KMS-11 (cell line): ENCODE results near the gene SPATS2L.

ENCODE experiments used
- H2AFZ ChIP-seq: fragments of 200-600 bp; sonication (generic); 2 replicates; pipeline ENCODE4 v1.6.1; 2016; ENCODE audit warnings: antibody characterized with exemption, mixed run types, low read depth
- H3K27ac ChIP-seq: fragments of 200-600 bp; sonication (generic); 2 replicates; pipeline ENCODE4 v1.6.1; 2016; ENCODE audit warnings: mild to moderate bottlenecking, mixed run types
- H3K27me3 ChIP-seq: fragments of 200-600 bp; sonication (generic); 2 replicates; pipeline ENCODE4 v1.6.1; 2017; ENCODE audit warnings: mild to moderate bottlenecking, low read depth, mixed run types, moderate library complexity; ENCODE audit not compliant: insufficient read depth
- H3K36me3 ChIP-seq: fragments of 200-600 bp; sonication (generic); 2 replicates; pipeline ENCODE4 v1.6.1; 2017; ENCODE audit warnings: mild to moderate bottlenecking, mixed run types; ENCODE audit not compliant: insufficient read depth
- H3K4me1 ChIP-seq: fragments of 200-600 bp; sonication (generic); 2 replicates; pipeline ENCODE4 v1.6.1; 2016; ENCODE audit warnings: mild to moderate bottlenecking, low read depth, mixed run types; ENCODE audit not compliant: poor library complexity, severe bottlenecking
- H3K4me2 ChIP-seq: fragments of 200-600 bp; sonication (generic); 2 replicates; pipeline ENCODE4 v1.7.0; 2016; ENCODE audit warnings: mild to moderate bottlenecking, mixed run types
- H3K4me3 ChIP-seq: fragments of 200-600 bp; sonication (generic); IDR thresholded peaks from 2 replicates; pipeline ENCODE4 v1.6.1; 2017; ENCODE audit warnings: low read depth, low read length, mixed read lengths; ENCODE audit not compliant: insufficient read depth
- H3K79me2 ChIP-seq: fragments of 200-600 bp; sonication (generic); 2 replicates; pipeline ENCODE4 v1.6.1; 2016; ENCODE audit warnings: low read depth, mixed run types; ENCODE audit not compliant: insufficient read depth
- H3K9ac ChIP-seq: fragments of 200-600 bp; sonication (generic); 2 replicates; pipeline ENCODE4 v1.6.1; 2016; ENCODE audit warnings: mild to moderate bottlenecking, mixed run types
- H4K20me1 ChIP-seq: fragments of 200-600 bp; sonication (generic); 2 replicates; pipeline ENCODE4 v1.6.1; 2016; ENCODE audit warnings: mild to moderate bottlenecking, mixed run types; ENCODE audit not compliant: insufficient read depth
- CTCF ChIP-seq: fragments of 200-600 bp; sonication (generic); conservative IDR thresholded peaks from 2 replicates; pipeline ENCODE4 v1.6.1; 2017; ENCODE audit warnings: low read depth, mild to moderate bottlenecking, antibody characterized with exemption, low read length, moderate library complexity, mixed read lengths

Gene SPATS2L

DNA sequence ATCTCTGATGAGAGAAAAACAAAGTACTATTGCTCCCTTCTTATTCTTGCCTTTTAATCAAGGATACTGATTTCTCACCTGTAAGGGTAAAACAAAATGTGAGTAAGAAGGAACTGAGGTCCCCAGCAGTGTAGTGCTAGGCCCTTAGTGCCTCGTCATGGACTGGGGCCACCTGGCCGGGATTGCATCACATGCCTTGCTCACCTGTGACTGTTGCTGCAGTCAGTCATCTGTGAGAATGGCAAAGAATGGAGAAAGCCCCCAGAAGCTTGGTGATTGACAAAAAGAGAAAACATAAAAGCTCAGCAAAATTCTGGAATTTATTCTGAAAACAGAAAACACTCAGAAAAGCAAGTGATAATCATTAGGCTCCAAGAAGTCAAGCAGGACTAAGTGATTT, 63.4 kb downstream of the SPATS2L start:
- no peaks in the 10 kb centered on the region for H3K36me3 ChIP-seq
- H3K4me3 ChIP-seq: no peak overlapping the region
- no peaks in the 10 kb centered on the region for H4K20me1 ChIP-seq
- no peak for TF ChIP-seq CTCF
- H3K27ac ChIP-seq: no peak overlapping the region
- no peaks in the 10 kb centered on the region for H3K79me2 ChIP-seq
- no peak overlapping the region for H2AFZ ChIP-seq
- H3K27me3 ChIP-seq: no peaks in the 10 kb centered on the region
- peaks cover 22% of the 10 kb centered on the region for H3K4me1 ChIP-seq
- no peak overlapping the region for H3K9ac ChIP-seq
- H3K4me2 ChIP-seq: no peak overlapping the region

- H4K20me1 ChIP-seq: no peaks in the 10 kb centered on the region
- no peak overlapping the region; the same call in 1 of the 2 replicates for H2AFZ ChIP-seq
- H3K36me3 ChIP-seq: no peaks in the 10 kb centered on the region
- no peaks in the 10 kb centered on the region for H3K79me2 ChIP-seq
- peak overlapping the region; percentile 100 for H3K4me2 ChIP-seq
- no peaks in the 10 kb centered on the region for H3K27me3 ChIP-seq
- H3K4me1 ChIP-seq: peaks cover 28% of the 10 kb centered on the region
- peak overlapping the region; percentile 57 for H3K27ac ChIP-seq
- H3K4me3 ChIP-seq: peak overlapping the region; percentile 40
- peak overlapping the region; percentile 39; the same call in 1 of the 2 replicates for H3K9ac ChIP-seq
- TF ChIP-seq CTCF: no peak
Observed at GRCh38 chr2:200373231-200373630, 66.7 kb downstream of the SPATS2L start.

DNA sequence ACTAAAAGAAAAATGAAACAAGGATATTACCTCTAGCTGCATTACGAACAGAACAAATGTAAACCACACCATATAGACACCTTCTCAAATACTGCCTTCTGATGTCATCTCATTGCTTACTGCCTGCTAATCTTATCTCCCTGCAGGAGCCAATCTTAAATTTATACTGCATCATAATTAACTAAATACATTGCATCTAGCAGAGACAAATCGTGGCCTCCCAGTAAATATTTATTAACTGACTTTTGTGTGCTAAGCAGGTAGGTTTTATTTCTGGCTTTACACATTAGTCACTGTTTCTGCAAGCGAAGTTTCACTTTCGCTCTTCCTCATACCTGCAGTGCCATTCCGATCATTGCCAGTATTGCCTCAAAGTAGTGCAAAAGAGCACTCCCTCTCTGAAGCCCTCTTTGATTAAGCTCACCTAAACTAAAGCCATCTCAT, 67.5 kb downstream of the SPATS2L start:
- peak overlapping the region; percentile 57 for H3K27ac ChIP-seq
- peak overlapping the region; percentile 15; the same call in 1 of the 2 replicates for H2AFZ ChIP-seq
- H3K9ac ChIP-seq: peak overlapping the region; percentile 39; the same call in 1 of the 2 replicates
- H3K4me1 ChIP-seq: peaks cover 28% of the 10 kb centered on the region
- H3K27me3 ChIP-seq: no peaks in the 10 kb centered on the region
- no peak for TF ChIP-seq CTCF
- H4K20me1 ChIP-seq: no peaks in the 10 kb centered on the region
- no peaks in the 10 kb centered on the region for H3K79me2 ChIP-seq
- no peaks in the 10 kb centered on the region for H3K36me3 ChIP-seq
- peak overlapping the region; percentile 100 for H3K4me2 ChIP-seq
- peak overlapping the region; percentile 40 for H3K4me3 ChIP-seq

DNA sequence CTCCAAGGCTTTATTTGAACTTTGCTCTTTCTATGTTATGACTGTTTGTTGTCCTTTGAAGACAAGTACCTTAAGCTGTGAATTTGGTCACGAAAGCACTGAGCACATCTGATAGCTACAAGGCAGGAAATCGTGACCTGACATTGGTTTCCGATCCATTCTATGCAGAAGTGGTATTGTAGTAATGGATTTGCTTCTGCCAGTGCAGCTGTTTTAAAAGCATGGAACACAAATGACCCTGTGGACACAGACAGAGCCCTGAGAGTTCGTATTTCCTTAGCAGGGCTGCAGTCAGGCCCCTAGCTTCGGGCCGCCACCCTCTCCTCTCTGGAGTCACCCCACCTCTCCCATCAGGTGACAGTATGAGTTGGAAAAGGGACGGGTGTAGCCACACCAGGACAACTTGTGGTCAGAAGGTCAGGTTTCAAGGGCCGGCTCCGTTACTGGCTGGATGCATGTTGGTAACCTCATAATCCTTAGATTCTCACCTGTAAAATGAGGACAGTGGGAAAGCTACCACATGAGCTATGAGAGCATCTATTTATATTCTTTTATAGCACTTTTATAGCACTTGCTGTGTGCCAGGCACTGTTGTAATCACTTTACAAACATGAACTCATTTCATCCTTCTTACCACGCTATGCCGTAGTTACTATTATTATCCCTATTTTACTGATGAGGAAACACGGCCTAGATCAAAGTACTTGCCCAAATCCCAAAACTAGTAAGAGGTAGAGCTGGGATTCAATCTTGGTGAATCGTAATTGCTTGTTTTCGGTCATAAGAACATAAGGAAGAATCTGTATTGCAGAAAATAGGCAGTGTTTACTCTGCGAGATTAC, 70.2 kb downstream of the SPATS2L start:
- peaks cover 46% of the 10 kb centered on the region for H3K4me1 ChIP-seq
- no peak overlapping the region for H3K27ac ChIP-seq
- H3K36me3 ChIP-seq: no peaks in the 10 kb centered on the region
- H3K4me2 ChIP-seq: no peak overlapping the region
- H3K9ac ChIP-seq: no peak overlapping the region
- no peak overlapping the region for H2AFZ ChIP-seq
- H3K27me3 ChIP-seq: no peaks in the 10 kb centered on the region
- TF ChIP-seq CTCF: no peak
- H4K20me1 ChIP-seq: no peaks in the 10 kb centered on the region
- H3K4me3 ChIP-seq: no peak overlapping the region
- H3K79me2 ChIP-seq: no peaks in the 10 kb centered on the region
